ENCODE data around the gene DENND6B.

Gene DENND6B

DNA sequence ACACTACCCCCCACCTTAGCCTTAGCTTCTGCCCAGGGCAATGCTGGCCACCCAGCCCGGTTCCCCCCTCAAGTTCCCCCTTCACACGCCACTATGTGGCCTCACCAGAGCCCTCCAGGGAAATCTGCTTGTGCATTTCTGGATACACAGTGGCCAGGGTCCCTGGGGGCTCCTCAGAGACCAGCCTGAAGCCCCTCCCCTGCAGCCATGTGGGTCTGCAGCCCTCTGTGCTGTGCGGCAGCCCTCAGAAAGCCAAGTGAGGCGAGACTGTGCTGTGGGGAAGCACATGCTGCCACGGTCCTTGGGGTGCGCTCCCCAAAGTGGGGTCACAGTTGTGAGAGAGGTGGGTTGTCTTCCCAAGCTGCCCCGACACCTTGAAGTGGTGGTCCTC is 17.2 kb downstream of the DENND6B start:
- TF ChIP-seq, protein P1, sequence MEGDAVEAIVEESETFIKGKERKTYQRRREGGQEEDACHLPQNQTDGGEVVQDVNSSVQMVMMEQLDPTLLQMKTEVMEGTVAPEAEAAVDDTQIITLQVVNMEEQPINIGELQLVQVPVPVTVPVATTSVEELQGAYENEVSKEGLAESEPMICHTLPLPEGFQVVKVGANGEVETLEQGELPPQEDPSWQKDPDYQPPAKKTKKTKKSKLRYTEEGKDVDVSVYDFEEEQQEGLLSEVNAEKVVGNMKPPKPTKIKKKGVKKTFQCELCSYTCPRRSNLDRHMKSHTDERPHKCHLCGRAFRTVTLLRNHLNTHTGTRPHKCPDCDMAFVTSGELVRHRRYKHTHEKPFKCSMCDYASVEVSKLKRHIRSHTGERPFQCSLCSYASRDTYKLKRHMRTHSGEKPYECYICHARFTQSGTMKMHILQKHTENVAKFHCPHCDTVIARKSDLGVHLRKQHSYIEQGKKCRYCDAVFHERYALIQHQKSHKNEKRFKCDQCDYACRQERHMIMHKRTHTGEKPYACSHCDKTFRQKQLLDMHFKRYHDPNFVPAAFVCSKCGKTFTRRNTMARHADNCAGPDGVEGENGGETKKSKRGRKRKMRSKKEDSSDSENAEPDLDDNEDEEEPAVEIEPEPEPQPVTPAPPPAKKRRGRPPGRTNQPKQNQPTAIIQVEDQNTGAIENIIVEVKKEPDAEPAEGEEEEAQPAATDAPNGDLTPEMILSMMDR (conservative IDR thresholded peaks at IDR 0.05; ENCODE audit: low read length) = no peak
- no peak overlapping the region for H3K4me3 ChIP-seq (ENCODE audit: low read length)
- no peak for DNase-seq (ENCODE audit: low read depth)

DNA sequence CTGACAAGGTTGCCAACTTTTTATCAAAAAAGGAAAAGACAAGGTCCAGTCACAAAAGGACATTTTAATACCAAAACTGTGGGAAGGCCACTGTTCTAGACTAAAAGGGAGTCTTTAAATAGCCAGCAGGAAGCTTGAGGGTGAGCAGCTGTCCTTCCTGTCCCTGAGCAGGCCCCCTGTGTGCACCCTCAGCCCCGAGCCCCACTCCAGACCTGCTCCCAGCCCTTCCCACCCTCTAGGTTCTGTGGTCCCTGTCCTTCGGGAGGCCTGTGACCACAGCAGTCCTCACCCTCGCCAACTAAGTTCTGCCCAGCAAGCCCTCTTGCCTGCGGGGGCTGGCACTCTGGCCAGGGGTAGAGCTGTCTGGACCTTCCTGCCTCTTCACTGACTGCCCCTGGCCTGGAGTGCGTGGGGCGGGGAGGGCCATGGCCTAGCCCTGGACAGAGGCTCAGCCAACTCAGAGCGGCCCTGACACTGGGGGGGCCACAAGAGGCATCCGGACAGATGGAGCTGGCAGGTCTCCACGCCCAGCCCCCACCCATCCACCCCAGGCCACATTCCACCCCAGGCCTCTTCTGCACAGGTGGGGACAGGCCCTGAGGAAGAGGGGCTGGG is 17.7 kb downstream of the DENND6B start:
- DNase-seq (ENCODE audit: low read depth) = no peak
- TF ChIP-seq, protein P1 (conservative IDR thresholded peaks at IDR 0.05; ENCODE audit: low read length) = no peak
- H3K4me3 ChIP-seq (ENCODE audit: low read length) = no peak overlapping the region

DNA sequence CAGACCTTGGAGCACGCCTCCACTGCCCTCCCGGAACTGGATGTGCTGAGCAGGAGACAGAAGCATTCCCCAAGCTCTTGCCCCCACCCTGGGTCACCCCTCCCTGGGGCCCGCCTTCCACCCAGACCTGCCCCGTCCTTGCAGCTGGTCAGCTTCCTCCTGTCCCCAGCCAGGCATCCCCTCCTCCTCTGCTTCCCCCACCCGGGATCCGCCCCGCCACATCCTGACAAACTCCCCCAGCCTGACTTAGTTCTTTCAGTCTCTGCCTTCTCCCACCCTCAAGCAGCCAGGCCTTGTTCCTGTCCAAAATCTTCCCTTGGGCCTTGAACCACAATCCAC is 18.2 kb downstream of the DENND6B start:
- no peak overlapping the region for H3K4me3 ChIP-seq (ENCODE audit: low read length)
- TF ChIP-seq, protein P1 (conservative IDR thresholded peaks at IDR 0.05; ENCODE audit: low read length) = no peak
- peak; percentile 88 for DNase-seq (ENCODE audit: low read depth)

DNA sequence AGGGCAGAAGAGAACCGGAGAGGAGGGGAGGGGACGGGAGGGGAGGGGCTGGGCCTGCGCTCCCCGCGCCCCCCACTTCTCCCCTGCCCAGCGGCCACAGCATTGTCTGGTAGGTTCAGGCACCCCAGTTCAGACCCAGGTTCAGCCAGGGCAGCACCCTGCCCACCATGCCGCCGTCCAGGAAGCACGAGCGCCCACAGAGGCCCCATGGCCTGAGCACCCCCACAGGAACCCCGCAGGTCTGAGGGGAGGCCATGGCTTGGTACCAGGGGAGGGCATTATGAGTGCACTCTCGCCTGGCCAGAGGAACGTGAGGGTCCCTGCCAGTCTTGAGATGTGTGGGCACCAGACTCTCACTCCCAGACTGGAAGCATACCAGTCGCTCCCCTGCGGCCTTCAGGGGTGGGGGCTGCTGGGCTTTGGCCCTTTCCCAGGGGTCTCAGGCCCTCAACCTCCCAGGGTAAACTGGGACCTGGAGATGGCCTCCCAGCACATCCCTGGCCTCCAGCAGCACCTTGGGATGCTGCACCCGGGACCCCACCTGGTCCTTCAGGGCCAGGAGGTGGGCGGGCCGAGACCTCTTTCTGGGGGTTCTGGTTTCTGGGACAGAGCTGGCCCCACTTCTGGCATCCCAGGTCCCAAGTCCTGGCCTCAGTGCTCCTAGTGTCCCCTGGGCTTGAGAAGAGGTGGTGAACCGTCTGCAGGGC is 18.8 kb downstream of the DENND6B start:
- DNase-seq (ENCODE audit: low read depth) = no peak
- TF ChIP-seq, protein P1 (conservative IDR thresholded peaks at IDR 0.05; ENCODE audit: low read length) = no peak
- peak overlapping the region; percentile 9 for H3K4me3 ChIP-seq (ENCODE audit: low read length)

DNA sequence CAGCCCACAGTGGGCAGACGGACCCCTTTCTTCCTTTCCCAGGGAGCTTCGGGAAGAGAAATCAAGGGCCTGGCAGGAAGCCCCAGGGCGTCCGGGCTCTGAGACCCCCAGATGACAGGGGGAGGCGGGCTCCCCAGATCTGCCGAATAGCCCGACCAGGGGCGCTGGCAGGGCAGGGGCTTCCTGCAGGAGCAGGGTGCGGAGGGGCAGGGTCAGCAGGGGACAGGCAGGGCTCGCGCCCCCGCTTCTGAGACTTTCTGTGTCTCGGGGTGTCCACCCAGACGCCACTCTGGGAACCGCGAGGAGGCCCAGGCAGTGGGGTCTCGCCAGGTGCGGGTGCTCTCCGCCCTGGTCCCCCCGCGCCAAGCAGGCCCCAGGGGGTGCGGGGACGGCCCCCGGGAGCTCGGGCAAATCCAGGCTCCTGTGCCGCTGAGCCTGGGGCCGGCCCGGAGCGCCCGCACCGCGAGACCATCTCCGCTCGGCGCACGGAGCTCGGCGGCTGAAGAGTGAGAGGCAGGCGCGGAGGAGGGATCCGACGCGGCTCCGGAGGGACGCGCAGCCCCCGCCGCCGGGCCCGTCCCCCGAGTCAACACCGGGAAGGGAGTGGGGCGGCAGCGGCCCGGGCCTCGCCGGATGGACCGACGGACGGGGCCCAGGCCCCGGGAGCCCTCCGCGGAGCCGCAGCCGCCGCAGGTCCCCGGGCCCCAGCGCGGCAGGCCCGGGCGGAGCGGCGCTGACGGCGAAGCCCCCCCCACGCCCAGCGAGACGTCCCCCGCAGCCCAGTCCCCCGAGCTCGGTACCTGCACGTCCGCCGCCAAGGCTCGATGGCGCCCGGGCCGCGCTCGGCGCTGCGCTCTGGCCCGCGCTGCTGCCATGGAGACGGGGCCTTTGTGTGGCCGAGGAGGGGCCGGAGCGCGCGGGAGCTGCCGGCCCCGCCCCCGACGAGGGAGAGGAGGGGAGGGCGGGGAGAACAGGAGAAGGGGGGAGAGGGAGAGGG is 19.8 kb downstream of the DENND6B start, which contains the start of gene PLXNB2:
PLXNB2 (minus strand) TSS at position 894 of the 997 bp plus-strand sequence. CDS start 17,062 bp downstream, outside the sequence.
- DNase-seq (ENCODE audit: low read depth) = peak; percentile 86
- TF ChIP-seq, protein P1 (conservative IDR thresholded peaks at IDR 0.05; ENCODE audit: low read length) = no peak
- peak within 1 kb of the TSS; percentile 94 for H3K4me3 ChIP-seq (ENCODE audit: low read length)

DNA sequence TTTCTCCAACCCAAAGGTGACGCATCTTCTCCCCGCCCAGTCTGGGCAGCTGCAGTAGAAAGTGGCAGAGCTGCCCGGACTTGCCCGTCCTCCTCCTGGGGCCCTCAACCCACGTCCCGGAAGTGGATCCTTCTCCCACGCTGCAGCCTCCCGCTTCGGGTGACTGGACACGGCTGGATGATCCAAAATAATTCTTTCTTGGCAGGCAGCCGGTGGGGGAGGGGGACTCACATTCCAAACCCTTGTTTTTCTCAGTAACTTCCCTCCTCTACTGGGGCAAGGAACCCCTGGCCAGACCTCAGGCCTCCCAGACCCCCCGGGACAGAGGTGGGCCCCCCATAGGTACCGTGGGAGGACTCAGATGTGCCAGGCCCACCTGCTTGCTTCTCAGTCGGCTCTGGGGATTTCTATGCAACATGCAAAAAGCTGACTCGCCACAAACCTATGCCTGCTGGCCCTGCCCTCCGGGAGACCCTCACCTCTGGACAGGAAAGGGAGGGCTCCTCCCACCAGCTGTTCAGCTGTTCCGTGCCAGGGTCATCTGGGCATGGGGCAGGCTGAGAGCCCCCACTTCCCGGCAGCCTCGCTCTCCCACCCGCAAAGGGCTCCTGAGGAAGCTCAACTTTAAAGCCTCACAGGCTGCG is 20.8 kb downstream of the DENND6B start:
- TF ChIP-seq, protein P1 (conservative IDR thresholded peaks at IDR 0.05; ENCODE audit: low read length) = no peak
- DNase-seq (ENCODE audit: low read depth) = peak; percentile 98
- peak overlapping the region; percentile 94 for H3K4me3 ChIP-seq (ENCODE audit: low read length)

All from AG10803 (cell line).